Loucy (cell line): ENCODE data around the gene ASXL1.

Source experiments
- H2AFZ ChIP-seq: fragments of 200-600 bp; sonication (generic); 2 replicates; pipeline ENCODE4 v1.6.0; 2016; ENCODE audit warnings: antibody characterized with exemption, mild to moderate bottlenecking, low read length, moderate library complexity
- H3F3A ChIP-seq: fragments of 200-600 bp; 2 replicates; pipeline ENCODE4 v1.6.0; 2016; ENCODE audit warnings: antibody characterized with exemption, low read depth, mild to moderate bottlenecking
- H3K27me3 ChIP-seq: fragments of 200-600 bp; sonication (generic); 2 replicates; pipeline ENCODE4 v1.6.1; 2014; ENCODE audit warnings: low read length, mild to moderate bottlenecking; ENCODE audit not compliant: insufficient read depth, poor library complexity, severe bottlenecking
- H3K36me3 ChIP-seq: fragments of 200-600 bp; sonication (generic); 2 replicates; pipeline ENCODE4 v1.6.1; 2016; ENCODE audit warnings: low read length; ENCODE audit not compliant: insufficient read depth
- H3K4me1 ChIP-seq: fragments of 200-600 bp; sonication (generic); 2 replicates; pipeline ENCODE4 v1.5.1; 2014; ENCODE audit warnings: low read length, mild to moderate bottlenecking; ENCODE audit not compliant: insufficient read depth, poor library complexity, severe bottlenecking
- H3K4me2 ChIP-seq: fragments of 200-600 bp; sonication (generic); 2 replicates; pipeline ENCODE4 v1.6.0; 2014; ENCODE audit warnings: antibody characterized with exemption, low read length, low read depth, mild to moderate bottlenecking; ENCODE audit not compliant: poor library complexity, severe bottlenecking
- H3K4me3 ChIP-seq: fragments of 200-600 bp; sonication (generic); 2 replicates; pipeline ENCODE4 v1.5.1; 2014; ENCODE audit warnings: low read length, mild to moderate bottlenecking, mixed read lengths; ENCODE audit not compliant: poor library complexity, severe bottlenecking
- H3K79me2 ChIP-seq: fragments of 200-600 bp; sonication (generic); 2 replicates; pipeline ENCODE4 v1.6.1; 2014; ENCODE audit warnings: low read length; ENCODE audit not compliant: insufficient read depth
- H3K9ac ChIP-seq: fragments of 200-600 bp; sonication (generic); 2 replicates; pipeline ENCODE4 v1.6.0; 2014; ENCODE audit warnings: mild to moderate bottlenecking, low read depth, low read length, moderate library complexity; ENCODE audit not compliant: poor library complexity, severe bottlenecking
- H3K9me2 ChIP-seq: fragments of 200-600 bp; sonication (generic); replicated peaks from 2 replicates; pipeline ENCODE4 v1.6.1; 2016; ENCODE audit warnings: low read depth, low read length, mixed read lengths
- H3K9me3 ChIP-seq: fragments of 200-600 bp; sonication (generic); 2 replicates; pipeline ENCODE4 v1.6.1; 2014; ENCODE audit warnings: mild to moderate bottlenecking, antibody characterized with exemption, low read length, low read depth; ENCODE audit not compliant: insufficient read depth
- H4K20me1 ChIP-seq: fragments of 200-600 bp; sonication (generic); 2 replicates; pipeline ENCODE4 v1.6.0; 2014; ENCODE audit warnings: antibody characterized with exemption, low read length, mild to moderate bottlenecking; ENCODE audit not compliant: insufficient read depth, poor library complexity, severe bottlenecking
- EZH2phosphoT487 ChIP-seq: fragments of 200-600 bp; IDR thresholded peaks from 2 replicates; pipeline ENCODE4 v1.6.1; 2018; ENCODE audit warnings: antibody characterized with exemption, mild to moderate bottlenecking, moderate library complexity, borderline replicate concordance
- TF ChIP-seq, protein P1 (sequence below): fragments of 200-600 bp; sonication (generic); conservative IDR thresholded peaks from 2 replicates; pipeline ENCODE4 v1.5.1; 2014; ENCODE audit warnings: mild to moderate bottlenecking, antibody characterized with exemption, low read length

The ASXL1 gene

DNA sequence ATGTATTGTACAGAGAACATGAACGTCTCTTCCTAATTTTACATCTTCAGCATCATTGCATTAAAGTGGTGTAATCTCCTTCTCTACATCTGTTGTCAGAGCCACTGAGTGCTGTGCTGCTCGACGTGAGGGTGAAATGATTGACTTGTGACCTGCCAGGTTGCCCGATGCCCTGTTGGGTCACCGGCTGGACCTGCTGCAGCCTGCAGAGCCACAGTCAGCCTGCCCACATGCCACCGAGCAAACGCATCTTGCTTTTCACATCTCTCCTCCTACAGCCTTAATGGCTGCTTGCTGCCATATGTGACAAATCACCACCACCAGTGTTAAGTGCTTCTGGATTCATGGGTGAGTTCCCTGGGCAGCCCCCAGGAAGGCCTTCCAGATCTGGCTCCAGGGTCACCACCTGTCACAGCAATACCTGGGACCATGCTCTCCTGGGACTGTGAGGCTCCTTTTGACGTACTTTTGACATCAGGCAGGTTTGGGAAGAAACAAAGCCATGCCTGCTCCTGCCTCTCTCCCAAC lies 80.3 kb downstream of the ASXL1 start:
- no peak overlapping the region for H3K4me3 ChIP-seq
- no peak for TF ChIP-seq EZH2phosphoT487
- TF ChIP-seq, protein P1, sequence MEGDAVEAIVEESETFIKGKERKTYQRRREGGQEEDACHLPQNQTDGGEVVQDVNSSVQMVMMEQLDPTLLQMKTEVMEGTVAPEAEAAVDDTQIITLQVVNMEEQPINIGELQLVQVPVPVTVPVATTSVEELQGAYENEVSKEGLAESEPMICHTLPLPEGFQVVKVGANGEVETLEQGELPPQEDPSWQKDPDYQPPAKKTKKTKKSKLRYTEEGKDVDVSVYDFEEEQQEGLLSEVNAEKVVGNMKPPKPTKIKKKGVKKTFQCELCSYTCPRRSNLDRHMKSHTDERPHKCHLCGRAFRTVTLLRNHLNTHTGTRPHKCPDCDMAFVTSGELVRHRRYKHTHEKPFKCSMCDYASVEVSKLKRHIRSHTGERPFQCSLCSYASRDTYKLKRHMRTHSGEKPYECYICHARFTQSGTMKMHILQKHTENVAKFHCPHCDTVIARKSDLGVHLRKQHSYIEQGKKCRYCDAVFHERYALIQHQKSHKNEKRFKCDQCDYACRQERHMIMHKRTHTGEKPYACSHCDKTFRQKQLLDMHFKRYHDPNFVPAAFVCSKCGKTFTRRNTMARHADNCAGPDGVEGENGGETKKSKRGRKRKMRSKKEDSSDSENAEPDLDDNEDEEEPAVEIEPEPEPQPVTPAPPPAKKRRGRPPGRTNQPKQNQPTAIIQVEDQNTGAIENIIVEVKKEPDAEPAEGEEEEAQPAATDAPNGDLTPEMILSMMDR = no peak
- no peaks in the 10 kb centered on the region for H3K27me3 ChIP-seq
- no peaks in the 10 kb centered on the region for H4K20me1 ChIP-seq
- no peak overlapping the region for H3K4me2 ChIP-seq
- no peaks in the 10 kb centered on the region for H3K9me2 ChIP-seq
- peaks cover 77% of the 10 kb centered on the region for H3K36me3 ChIP-seq
- no peaks in the 10 kb centered on the region for H3K9me3 ChIP-seq
- H2AFZ ChIP-seq = no peak overlapping the region
- peaks cover 9% of the 10 kb centered on the region for H3K4me1 ChIP-seq
- H3K79me2 ChIP-seq = no peaks in the 10 kb centered on the region
- H3K9ac ChIP-seq = no peak overlapping the region
- H3F3A ChIP-seq = 0 out of 2 replicates have a peak, but pooled peaks cover 17% of the 10 kb centered on the region

- 0 out of 2 replicates have a peak, but pooled peaks cover 17% of the 10 kb centered on the region for H3F3A ChIP-seq
- H3K79me2 ChIP-seq = no peaks in the 10 kb centered on the region
- no peak overlapping the region for H3K9ac ChIP-seq
- no peaks in the 10 kb centered on the region for H3K27me3 ChIP-seq
- no peak for TF ChIP-seq EZH2phosphoT487
- TF ChIP-seq, protein P1 = peak; percentile 17
- no peak overlapping the region for H3K4me3 ChIP-seq
- peaks cover 9% of the 10 kb centered on the region for H3K4me1 ChIP-seq
- H3K9me2 ChIP-seq = no peaks in the 10 kb centered on the region
- H3K36me3 ChIP-seq = peaks cover 74% of the 10 kb centered on the region; the same call in 1 of the 2 replicates
- H4K20me1 ChIP-seq = no peaks in the 10 kb centered on the region
- H3K4me2 ChIP-seq = no peak overlapping the region
- no peaks in the 10 kb centered on the region for H3K9me3 ChIP-seq
- no peak overlapping the region for H2AFZ ChIP-seq
Observed at GRCh38 chr20:32439132-32439829, 81.2 kb downstream of the ASXL1 start.

- Histone ChIP-seq H3K79me2 (no peaks in the 10 kb centered on the region), H3K9me2 (no peaks in the 10 kb centered on the region), H3K36me3 (peaks cover 74% of the 10 kb centered on the region; the same call in 1 of the 2 replicates), H2AFZ (no peak overlapping the region), H3K27me3 (no peaks in the 10 kb centered on the region), H3K4me2 (no peak overlapping the region), H3K9me3 (no peaks in the 10 kb centered on the region), H3K9ac (no peak overlapping the region), H3F3A (0 out of 2 replicates have a peak, but pooled peaks cover 17% of the 10 kb centered on the region), H4K20me1 (no peaks in the 10 kb centered on the region), H3K4me1 (peaks cover 9% of the 10 kb centered on the region), H3K4me3 (no peak overlapping the region)
- TF ChIP-seq, protein P1 = no peak
- TF ChIP-seq EZH2phosphoT487 = no peak
Observed at GRCh38 chr20:32440069-32440757, 82.1 kb downstream of the ASXL1 start.
